Cardiac muscle cell (in vitro differentiated cells and primary cell): Measurements from ENCODE around the gene HOOK2. TPM values are rescaled to one million over a fixed set of nuclear protein-coding genes. Genes with fewer than 3 reads are reported as not detected.
"Not testable (repeated sequence)": the region's sequence is repeated elsewhere in the genome, so short reads cannot be mapped to it uniquely, and the experiment has no call there.

ENCODE experiments used
- DNase-seq, 2 donors: peaks; one replicate each; pipeline versions ENCODE4 v3.0.0 to v3.0.0-alpha.2; 2010 to 2017; ENCODE audit warnings: low read depth in 1 of 2, low spot score in 1 of 2
- H3K27ac ChIP-seq: fragments of 200-600 bp; sonication (generic); 2 replicates; pipeline ENCODE4 v1.5.1; 2016
- H3K27me3 ChIP-seq: fragments of 200-600 bp; sonication (generic); 2 replicates; pipeline ENCODE4 v1.6.0; 2016; ENCODE audit warnings: control low read depth
- H3K36me3 ChIP-seq: fragments of 200-600 bp; sonication (generic); 2 replicates; pipeline ENCODE4 v1.5.1; 2016; ENCODE audit warnings: control low read depth
- H3K4me1 ChIP-seq: fragments of 200-600 bp; sonication (generic); 2 replicates; pipeline ENCODE4 v1.8.1; 2017; ENCODE audit warnings: low read depth, mild to moderate bottlenecking, mixed run types
- H3K4me3 ChIP-seq: fragments of 200-600 bp; sonication (generic); 2 replicates; pipeline ENCODE4 v1.5.1; 2016; ENCODE audit warnings: mild to moderate bottlenecking
- H3K9me3 ChIP-seq: fragments of 200-600 bp; sonication (generic); 2 replicates; pipeline ENCODE4 v1.5.1; 2017; ENCODE audit warnings: low read depth, mild to moderate bottlenecking, control low read depth
- polyA plus RNA-seq: library from polyadenylated mRNA; unstranded; fragments of >200 nt; fragmentation: Nextera tagmentation; extraction: Ambion mirVana; gene quantifications from 2 replicates; pipeline ENCODE4 v1.2.1, GENCODE V29; 2016
- total RNA-seq: library from RNA; depleted of rRNA; stranded (reverse); fragments of >200 nt; gene quantifications from 2 replicates; pipeline ENCODE4 v1.2.3, GENCODE V29; 2016
- TF ChIP-seq, protein P1 (sequence below): IDR thresholded peaks from 2 replicates; pipeline ENCODE4 v1.5.1; 2012; ENCODE audit warnings: low read depth, mild to moderate bottlenecking, low read length

Gene HOOK2
- total and polyA plus RNA-seq, 2 experiments from 2014 or later, result 31.1 to 54.4 TPM

DNA sequence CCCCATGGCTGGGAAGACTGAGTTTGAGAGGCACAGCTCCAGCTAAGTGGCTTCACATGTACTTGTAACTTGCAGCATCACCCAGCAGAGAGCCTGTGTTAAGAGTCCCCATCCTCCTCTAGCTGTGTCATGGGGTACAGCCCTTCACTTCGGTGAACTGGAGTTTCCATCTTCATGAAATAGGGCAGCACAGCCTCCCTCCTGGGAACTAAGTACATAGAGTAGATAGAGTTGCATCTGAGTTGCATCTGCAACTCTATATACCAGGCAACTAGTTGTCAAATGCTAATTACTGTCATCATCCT, 25.1 kb upstream of the HOOK2 start:
- Histone ChIP-seq H3K4me3 (peak overlapping the region; percentile 73), H3K27ac (no peak overlapping the region), H3K36me3 (peaks cover 10% of the 10 kb centered on the region), H3K27me3 (no peaks in the 10 kb centered on the region), H3K9me3 (no peaks in the 10 kb centered on the region), H3K4me1 (peaks cover 3% of the 10 kb centered on the region)
- TF ChIP-seq, protein P1, sequence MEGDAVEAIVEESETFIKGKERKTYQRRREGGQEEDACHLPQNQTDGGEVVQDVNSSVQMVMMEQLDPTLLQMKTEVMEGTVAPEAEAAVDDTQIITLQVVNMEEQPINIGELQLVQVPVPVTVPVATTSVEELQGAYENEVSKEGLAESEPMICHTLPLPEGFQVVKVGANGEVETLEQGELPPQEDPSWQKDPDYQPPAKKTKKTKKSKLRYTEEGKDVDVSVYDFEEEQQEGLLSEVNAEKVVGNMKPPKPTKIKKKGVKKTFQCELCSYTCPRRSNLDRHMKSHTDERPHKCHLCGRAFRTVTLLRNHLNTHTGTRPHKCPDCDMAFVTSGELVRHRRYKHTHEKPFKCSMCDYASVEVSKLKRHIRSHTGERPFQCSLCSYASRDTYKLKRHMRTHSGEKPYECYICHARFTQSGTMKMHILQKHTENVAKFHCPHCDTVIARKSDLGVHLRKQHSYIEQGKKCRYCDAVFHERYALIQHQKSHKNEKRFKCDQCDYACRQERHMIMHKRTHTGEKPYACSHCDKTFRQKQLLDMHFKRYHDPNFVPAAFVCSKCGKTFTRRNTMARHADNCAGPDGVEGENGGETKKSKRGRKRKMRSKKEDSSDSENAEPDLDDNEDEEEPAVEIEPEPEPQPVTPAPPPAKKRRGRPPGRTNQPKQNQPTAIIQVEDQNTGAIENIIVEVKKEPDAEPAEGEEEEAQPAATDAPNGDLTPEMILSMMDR, result no peak
- DNase-seq, result no peak

DNA sequence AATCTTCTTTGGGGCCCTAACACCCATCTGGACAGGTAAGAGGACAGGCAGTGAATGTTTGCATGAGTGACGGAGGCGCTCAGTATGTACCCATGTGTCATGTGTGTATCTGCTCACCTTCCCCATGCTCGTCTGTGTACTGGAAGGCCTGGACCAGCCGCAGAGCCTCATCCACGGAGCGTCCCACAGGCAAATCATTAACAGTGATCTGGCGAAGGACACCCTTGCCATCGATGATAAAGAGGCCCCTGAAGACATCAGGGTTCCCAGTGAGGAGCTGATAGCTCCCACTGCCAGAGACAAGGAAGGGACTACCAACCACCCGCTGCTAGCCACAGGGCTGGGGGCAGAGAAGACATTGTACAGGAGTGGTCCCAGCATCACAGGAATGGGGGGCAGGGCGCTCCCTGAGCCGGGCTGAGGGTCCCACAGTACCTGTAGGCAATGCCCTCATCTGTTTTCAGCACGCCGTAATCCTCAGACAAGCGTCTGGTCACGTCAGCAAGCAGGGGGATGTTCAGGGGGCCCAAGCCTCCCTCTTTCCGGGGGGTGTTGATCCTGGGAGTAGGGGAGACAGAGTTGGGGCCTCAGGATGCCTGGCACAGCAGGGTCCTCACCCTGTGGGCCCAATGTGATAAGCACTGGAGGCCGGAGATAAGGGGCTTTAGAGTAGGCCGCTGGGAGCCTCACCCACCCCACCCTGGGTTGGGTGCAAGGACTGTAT, 24.6 kb upstream of the HOOK2 start:
- Histone ChIP-seq H3K4me3 (no peak overlapping the region), H3K4me1 (peaks cover 3% of the 10 kb centered on the region)
- TF ChIP-seq, protein P1, result no peak

DNA sequence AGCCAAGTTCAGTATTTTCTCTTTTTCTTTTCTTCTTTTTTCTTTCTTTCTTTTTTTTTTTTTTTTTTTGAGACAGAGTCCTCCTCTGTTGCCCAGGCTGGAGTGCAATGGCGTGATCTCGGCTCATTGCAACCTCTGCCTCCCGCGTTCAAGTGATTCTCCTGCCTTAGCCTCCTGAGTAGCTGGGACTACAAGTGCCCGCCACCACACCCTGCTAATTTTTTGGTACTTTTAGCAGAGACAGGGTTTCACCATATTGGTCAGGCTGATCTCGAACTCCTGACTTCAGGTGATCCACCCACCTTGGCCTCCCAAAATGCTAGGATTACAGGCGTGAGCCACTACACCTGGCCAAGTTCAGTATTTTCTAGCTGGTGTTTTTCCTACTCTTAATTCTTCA, 22.3 kb upstream of the HOOK2 start:
- not testable (repeated sequence) for DNase-seq, H3K4me3 ChIP-seq

More for the DNA sequence above, 24.6 kb upstream of the HOOK2 start:
- H3K27ac ChIP-seq, result no peak overlapping the region
- peaks cover 10% of the 10 kb centered on the region for H3K36me3 ChIP-seq
- DNase-seq, result no peak
- no peaks in the 10 kb centered on the region for H3K27me3 ChIP-seq
- no peaks in the 10 kb centered on the region for H3K9me3 ChIP-seq

DNA sequence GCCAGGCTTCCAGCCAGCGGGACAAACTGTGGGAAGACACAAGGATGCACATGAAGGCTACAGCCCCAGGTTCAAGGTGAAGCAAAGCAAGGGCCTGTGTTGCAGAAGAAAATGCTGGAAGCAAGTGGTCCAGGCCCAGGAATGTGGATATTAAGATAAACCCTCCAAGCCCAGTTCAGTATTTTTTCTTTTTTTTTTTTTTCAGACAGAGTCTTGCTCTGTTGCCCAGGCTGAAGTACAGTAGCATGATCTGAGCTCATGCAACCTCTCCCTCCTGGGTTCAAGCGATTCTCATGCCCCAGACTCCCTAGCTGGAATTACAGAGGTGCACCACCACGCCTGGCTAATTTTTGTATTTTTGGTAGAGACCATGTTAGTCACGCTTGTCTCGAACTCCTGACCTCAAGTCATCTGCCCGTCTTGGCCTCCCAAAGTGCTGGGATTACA, 21.8 kb upstream of the HOOK2 start:
- DNase-seq, result no peak
- Histone ChIP-seq H3K4me3 (no peak overlapping the region), H3K4me1 (peaks cover 6% of the 10 kb centered on the region), H3K36me3 (peaks cover 10% of the 10 kb centered on the region), H3K9me3 (no peaks in the 10 kb centered on the region), H3K27ac (no peak overlapping the region), H3K27me3 (no peaks in the 10 kb centered on the region)
- TF ChIP-seq, protein P1, result no peak

More for the DNA sequence above, 22.3 kb upstream of the HOOK2 start:
- not testable (repeated sequence) for H3K9me3 ChIP-seq, H3K4me1 ChIP-seq, H3K27me3 ChIP-seq, H3K27ac ChIP-seq
- peaks cover 10% of the 10 kb centered on the region for H3K36me3 ChIP-seq

DNA sequence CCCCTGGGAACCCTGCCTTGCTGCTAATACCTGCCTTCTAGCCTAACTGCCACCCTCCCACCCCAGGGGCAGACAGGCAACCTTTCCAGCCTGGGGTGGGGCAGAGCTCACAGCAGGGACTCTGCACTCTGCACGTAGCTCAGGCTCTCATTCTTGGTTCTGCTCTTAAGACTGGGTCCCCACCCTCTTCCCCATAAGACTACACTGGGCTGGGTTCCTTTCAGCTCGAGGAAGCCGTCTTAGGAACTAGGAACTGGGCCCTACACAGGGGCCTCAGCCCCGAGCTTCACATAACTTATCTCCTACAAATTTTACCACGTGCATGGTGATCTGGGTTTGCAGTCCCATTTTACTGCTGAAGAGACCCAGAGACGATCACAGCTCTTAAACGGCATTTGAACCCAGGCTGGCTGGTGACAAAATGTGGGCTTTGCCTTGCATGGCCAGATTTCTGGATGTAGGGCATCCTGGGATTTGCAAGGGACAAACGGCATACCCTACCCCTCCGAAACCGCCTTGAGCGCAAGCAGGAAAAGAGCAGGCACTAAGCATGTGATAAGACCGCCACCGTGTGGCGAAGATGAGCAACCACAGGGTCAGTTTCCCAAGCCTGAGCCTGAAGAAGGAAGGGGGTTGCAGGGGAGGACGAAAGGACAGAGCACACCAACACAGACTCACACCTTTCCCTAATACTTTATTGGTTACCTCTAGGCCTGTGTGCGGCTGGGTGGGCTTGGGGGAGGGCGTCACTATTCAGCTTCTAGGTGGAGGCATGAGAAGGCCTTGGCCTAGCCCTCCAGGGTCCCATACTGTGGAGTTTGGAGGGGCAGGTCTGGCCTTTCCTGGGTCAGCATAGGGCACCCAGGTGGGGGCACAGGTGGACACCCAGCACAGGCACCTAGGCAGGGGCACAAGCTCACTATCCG, 21.1 kb upstream of the HOOK2 start:
- Histone ChIP-seq H3K27me3 (no peaks in the 10 kb centered on the region), H3K36me3 (peaks cover 10% of the 10 kb centered on the region), H3K27ac (no peak overlapping the region), H3K4me3 (no peak overlapping the region), H3K9me3 (no peaks in the 10 kb centered on the region), H3K4me1 (peaks cover 6% of the 10 kb centered on the region)
- DNase-seq, result peak; percentile 86 to 87
- TF ChIP-seq, protein P1, result peak; percentile 91

DNA sequence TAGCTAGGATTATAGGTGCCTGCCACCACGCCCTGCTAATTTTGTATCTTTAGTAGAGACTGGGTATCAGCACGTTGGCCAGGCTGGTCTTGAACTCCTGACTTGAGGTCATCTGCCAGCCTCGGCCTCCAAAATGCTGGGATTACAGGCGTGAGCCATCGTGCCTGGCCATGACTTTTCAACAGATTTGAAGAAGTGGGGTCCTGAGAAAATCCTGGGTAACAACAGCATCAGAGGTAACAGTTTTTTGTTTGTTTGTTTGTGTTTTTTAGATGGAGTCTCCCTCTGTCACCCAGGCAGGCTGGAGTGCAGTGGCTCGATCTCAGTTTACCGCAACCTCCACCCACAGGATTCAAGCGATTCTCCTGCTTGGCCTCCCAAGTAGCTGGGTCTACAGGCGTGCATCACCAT, 19.6 kb upstream of the HOOK2 start:
- Histone ChIP-seq H3K36me3 (peaks cover 10% of the 10 kb centered on the region), H3K27me3 (no peaks in the 10 kb centered on the region), H3K4me1 (peaks cover 3% of the 10 kb centered on the region), H3K27ac (no peak overlapping the region), H3K4me3 (no peak overlapping the region), H3K9me3 (no peaks in the 10 kb centered on the region)
- TF ChIP-seq, protein P1, result no peak
- DNase-seq, result peak in 1 of 2 donors; percentile 25
